WTC11 (cell line): ENCODE results near the gene KNG1. TPM values are rescaled to one million over a fixed set of nuclear protein-coding genes. Genes with fewer than 3 reads are reported as not detected.

Experiments used
- ATAC-seq: fragments of 200-7000 bp; cut with Tn5 transposase; 2 replicates; pipeline ENCODE4 v1.10.0; 2021; ENCODE audit warnings: mild to moderate bottlenecking, moderate library complexity
- CTCF ChIA-PET: fragments of 300-600 bp; sonication (Branson Sonifier 250); formaldehyde crosslinking; loops from one replicate; lab custom pipeline; 2021; ENCODE audit warnings: antibody characterized with exemption; lab: Charles Lee
- POLR2A ChIA-PET: fragments of 350-600 bp; sonication (Branson Sonifier 250); formaldehyde crosslinking; loops from one replicate; lab custom pipeline; 2021; ENCODE audit warnings: antibody characterized with exemption; lab: Charles Lee
- DNase-seq: peaks from one replicate; pipeline ENCODE4 v3.0.0; 2021; ENCODE audit warnings: low spot score
- H3K27ac Mint-ChIP-seq: 2 replicates; pipeline ENCODE4 v1.8.0; 2021; ENCODE audit warnings: mixed read lengths
- H3K27me3 Mint-ChIP-seq: 2 replicates; pipeline ENCODE4 v1.8.0; 2021; ENCODE audit warnings: low read depth, mild to moderate bottlenecking, moderate library complexity, mixed read lengths
- H3K36me3 Mint-ChIP-seq: 2 replicates; pipeline ENCODE4 v1.8.0; 2021; ENCODE audit warnings: mixed read lengths
- H3K4me1 Mint-ChIP-seq: 2 replicates; pipeline ENCODE4 v1.8.0; 2022; ENCODE audit warnings: mixed read lengths
- H3K4me3 Mint-ChIP-seq: 2 replicates; pipeline ENCODE4 v1.8.0; 2021; ENCODE audit warnings: mild to moderate bottlenecking, moderate library complexity, mixed read lengths
- H3K9me3 Mint-ChIP-seq: 2 replicates; pipeline ENCODE4 v1.8.0; 2021; ENCODE audit warnings: mixed read lengths
- KAT7 ChIP-seq: sonication (generic); formaldehyde crosslinking; IDR thresholded peaks from 2 replicates; pipeline ENCODE4 v1.8.1; 2023; ENCODE audit warnings: missing genetic modification reagents, mild to moderate bottlenecking, borderline replicate concordance
- RORB ChIP-seq: fragments of 250-450 bp; sonication (Bioruptor Pico); IDR thresholded peaks from 2 replicates; pipeline ENCODE4 v1.9.0; 2021; ENCODE audit warnings: mild to moderate bottlenecking
- ZNF671 ChIP-seq: fragments of 250-450 bp; sonication (Bioruptor Pico); IDR thresholded peaks from 2 replicates; pipeline ENCODE4 v1.8.0; 2021; ENCODE audit warnings: mild to moderate bottlenecking
- total RNA-seq: library from RNA; stranded (reverse); gene quantifications from 3 replicates; pipeline ENCODE4 v1.2.3, GENCODE V29; 2021
- TF ChIP-seq, protein P1 (sequence below): fragments of 250-450 bp; sonication (Bioruptor Pico); IDR thresholded peaks from 2 replicates; pipeline ENCODE4 v1.8.0; 2021; ENCODE audit warnings: mild to moderate bottlenecking
- TF ChIP-seq, protein P2 (sequence below): sonication (generic); formaldehyde crosslinking; IDR thresholded peaks from 2 replicates; pipeline ENCODE4 v1.8.1; 2022; ENCODE audit warnings: mild to moderate bottlenecking, missing genetic modification reagents, moderate library complexity, borderline replicate concordance
- TF ChIP-seq, protein P3 (sequence below): sonication (generic); formaldehyde crosslinking; IDR thresholded peaks from 2 replicates; pipeline ENCODE4 v1.8.0; 2022; ENCODE audit warnings: missing genetic modification reagents
- TF ChIP-seq, protein P4 (sequence below): fragments of 250-450 bp; sonication (Bioruptor Pico); conservative IDR thresholded peaks from 2 replicates; pipeline ENCODE4 v1.9.0; 2021; ENCODE audit warnings: mild to moderate bottlenecking
- TF ChIP-seq, protein P5 (sequence below): sonication (generic); formaldehyde crosslinking; IDR thresholded peaks from 2 replicates; pipeline ENCODE4 v1.8.1; 2023; ENCODE audit warnings: mild to moderate bottlenecking, missing genetic modification reagents, moderate library complexity

The KNG1 gene
- total RNA-seq, 1 experiment from 2014 or later: 0.13 TPM

DNA sequence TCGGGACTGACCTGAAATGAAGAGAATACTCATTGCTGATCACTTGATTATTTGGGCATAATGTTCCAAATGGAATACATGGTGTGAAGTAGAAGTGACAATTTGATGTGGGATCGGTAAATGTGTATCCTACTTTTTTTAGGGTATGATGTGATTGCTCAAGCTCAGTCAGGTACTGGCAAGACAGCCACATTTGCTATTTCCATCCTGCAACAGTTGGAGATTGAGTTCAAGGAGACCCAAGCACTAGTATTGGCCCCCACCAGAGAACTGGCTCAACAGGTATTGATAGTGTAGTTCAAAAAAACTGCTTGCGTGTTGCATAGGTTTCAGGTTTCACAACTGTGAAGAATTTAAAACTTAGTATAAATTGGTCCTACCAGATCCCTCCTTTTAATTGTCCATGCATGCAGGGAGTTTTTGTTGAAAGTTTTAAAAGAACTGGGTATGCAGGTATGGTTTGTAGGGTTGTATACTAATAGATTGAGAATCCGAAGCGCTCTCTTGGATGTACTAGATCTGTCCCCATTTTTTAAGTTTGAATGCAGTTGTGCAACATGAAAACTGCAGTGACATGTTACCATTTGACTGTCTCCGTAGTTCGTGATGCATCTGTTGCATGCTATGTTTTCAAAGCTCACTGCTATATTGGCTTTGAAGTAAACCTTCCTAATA lies 67.8 kb downstream of the KNG1 start:
- no peak for DNase-seq
- CTCF ChIA-PET: interaction anchor here (1.1 kb wide), 1 partner anchor 168 kb away, joined by 3 read pairs; no protein-coding TSS in a partner anchor
- ATAC-seq: no peak
- peak overlapping the region; percentile 100 for H3K4me3 Mint-ChIP-seq
- H3K9me3 Mint-ChIP-seq: no peaks in the 10 kb centered on the region
- peaks cover 62% of the 10 kb centered on the region for H3K36me3 Mint-ChIP-seq
- H3K4me1 Mint-ChIP-seq: peaks cover 40% of the 10 kb centered on the region
- peak overlapping the region; percentile 100 for H3K27ac Mint-ChIP-seq
- POLR2A ChIA-PET: interaction anchor here (2.3 to 2.9 kb wide), 3 partner anchors 13 to 215 kb away, joined by 14 to 22 read pairs (median 16); partner anchors contain the start of gene DNAJB11
- TF ChIP-seq ZNF671 (CRISPR knock-in tag) (peak; percentile 16; the same call in 1 of the 2 replicates), RORB (no peak)
- TF ChIP-seq, protein P1, sequence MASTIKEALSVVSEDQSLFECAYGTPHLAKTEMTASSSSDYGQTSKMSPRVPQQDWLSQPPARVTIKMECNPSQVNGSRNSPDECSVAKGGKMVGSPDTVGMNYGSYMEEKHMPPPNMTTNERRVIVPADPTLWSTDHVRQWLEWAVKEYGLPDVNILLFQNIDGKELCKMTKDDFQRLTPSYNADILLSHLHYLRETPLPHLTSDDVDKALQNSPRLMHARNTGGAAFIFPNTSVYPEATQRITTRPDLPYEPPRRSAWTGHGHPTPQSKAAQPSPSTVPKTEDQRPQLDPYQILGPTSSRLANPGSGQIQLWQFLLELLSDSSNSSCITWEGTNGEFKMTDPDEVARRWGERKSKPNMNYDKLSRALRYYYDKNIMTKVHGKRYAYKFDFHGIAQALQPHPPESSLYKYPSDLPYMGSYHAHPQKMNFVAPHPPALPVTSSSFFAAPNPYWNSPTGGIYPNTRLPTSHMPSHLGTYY (CRISPR knock-in tag): peak; percentile 42; the same call in 1 of the 2 replicates
- TF ChIP-seq, protein P2, sequence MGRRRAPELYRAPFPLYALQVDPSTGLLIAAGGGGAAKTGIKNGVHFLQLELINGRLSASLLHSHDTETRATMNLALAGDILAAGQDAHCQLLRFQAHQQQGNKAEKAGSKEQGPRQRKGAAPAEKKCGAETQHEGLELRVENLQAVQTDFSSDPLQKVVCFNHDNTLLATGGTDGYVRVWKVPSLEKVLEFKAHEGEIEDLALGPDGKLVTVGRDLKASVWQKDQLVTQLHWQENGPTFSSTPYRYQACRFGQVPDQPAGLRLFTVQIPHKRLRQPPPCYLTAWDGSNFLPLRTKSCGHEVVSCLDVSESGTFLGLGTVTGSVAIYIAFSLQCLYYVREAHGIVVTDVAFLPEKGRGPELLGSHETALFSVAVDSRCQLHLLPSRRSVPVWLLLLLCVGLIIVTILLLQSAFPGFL (CRISPR knock-in tag): no peak
- TF ChIP-seq, protein P3, sequence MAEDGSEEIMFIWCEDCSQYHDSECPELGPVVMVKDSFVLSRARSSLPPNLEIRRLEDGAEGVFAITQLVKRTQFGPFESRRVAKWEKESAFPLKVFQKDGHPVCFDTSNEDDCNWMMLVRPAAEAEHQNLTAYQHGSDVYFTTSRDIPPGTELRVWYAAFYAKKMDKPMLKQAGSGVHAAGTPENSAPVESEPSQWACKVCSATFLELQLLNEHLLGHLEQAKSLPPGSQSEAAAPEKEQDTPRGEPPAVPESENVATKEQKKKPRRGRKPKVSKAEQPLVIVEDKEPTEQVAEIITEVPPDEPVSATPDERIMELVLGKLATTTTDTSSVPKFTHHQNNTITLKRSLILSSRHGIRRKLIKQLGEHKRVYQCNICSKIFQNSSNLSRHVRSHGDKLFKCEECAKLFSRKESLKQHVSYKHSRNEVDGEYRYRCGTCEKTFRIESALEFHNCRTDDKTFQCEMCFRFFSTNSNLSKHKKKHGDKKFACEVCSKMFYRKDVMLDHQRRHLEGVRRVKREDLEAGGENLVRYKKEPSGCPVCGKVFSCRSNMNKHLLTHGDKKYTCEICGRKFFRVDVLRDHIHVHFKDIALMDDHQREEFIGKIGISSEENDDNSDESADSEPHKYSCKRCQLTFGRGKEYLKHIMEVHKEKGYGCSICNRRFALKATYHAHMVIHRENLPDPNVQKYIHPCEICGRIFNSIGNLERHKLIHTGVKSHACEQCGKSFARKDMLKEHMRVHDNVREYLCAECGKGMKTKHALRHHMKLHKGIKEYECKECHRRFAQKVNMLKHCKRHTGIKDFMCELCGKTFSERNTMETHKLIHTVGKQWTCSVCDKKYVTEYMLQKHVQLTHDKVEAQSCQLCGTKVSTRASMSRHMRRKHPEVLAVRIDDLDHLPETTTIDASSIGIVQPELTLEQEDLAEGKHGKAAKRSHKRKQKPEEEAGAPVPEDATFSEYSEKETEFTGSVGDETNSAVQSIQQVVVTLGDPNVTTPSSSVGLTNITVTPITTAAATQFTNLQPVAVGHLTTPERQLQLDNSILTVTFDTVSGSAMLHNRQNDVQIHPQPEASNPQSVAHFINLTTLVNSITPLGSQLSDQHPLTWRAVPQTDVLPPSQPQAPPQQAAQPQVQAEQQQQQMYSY (CRISPR knock-in tag): no peak
- TF ChIP-seq, protein P4, sequence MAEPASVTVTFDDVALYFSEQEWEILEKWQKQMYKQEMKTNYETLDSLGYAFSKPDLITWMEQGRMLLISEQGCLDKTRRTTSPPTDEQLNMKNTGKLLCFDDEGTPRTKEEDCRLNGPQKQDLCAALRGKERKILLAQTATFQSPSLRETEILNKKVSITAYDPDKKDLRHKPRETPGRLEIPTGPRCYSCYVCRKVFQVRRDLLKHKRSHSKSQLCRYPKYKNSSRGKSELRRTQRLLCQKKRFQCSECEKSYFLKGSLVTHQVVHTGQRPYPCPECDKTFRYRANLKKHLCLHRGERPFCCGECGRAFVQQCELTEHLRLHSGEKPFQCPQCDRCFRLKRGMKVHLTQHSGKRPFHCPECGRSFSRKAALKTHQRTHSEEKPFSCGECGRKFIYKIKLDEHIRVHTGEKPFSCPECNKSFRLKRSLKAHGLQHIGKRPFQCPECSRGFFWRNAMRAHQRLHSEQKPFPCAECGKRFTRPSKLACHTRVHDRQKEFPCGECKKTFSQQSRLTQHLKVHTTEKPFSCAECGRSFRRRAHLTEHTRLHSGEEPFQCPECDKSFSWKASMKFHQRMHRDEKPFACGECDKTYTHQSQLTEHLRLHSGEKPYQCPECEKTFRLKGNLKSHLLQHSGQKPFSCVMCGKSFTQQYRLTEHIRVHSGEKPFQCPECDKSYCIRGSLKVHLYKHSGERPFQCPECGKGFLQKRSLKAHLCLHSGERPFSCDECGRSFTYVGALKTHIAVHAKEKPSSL (CRISPR knock-in tag): peak; percentile 68; the same call in 1 of the 2 replicates
- TF ChIP-seq, protein P5, sequence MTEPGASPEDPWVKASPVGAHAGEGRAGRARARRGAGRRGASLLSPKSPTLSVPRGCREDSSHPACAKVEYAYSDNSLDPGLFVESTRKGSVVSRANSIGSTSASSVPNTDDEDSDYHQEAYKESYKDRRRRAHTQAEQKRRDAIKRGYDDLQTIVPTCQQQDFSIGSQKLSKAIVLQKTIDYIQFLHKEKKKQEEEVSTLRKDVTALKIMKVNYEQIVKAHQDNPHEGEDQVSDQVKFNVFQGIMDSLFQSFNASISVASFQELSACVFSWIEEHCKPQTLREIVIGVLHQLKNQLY (CRISPR knock-in tag): no peak
- no peaks in the 10 kb centered on the region for H3K27me3 Mint-ChIP-seq

DNA sequence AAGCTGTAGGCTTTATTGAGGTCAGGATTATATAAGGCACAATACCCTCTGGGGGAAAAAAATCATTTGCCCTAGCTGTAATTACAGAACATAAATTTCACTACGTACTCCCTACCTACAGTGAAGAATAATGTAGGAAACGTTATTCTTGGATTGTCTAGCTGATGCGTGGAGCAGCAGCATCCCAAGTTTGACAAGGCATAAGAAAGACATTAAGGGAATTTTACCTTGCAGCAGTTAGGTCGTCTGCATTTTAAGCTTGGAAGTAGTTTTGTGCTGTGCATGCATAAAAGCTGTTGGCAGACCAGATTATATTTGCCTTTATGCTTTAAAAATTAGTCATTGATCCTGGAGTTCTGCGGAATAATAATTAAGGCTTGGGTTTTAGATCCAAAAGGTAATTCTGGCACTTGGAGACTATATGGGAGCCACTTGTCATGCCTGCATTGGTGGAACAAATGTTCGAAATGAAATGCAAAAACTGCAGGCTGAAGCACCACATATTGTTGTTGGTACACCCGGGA lies 68.4 kb downstream of the KNG1 start:
- CTCF ChIA-PET: no interaction called here
- H3K4me3 Mint-ChIP-seq: peak overlapping the region; percentile 100
- no peaks in the 10 kb centered on the region for H3K9me3 Mint-ChIP-seq
- POLR2A ChIA-PET: no interaction called here
- ATAC-seq (no peak), DNase-seq (no peak)
- TF ChIP-seq KAT7: no peak
- TF ChIP-seq, protein P4 (CRISPR knock-in tag): peak; percentile 25; the same call in 1 of the 2 replicates
- peaks cover 40% of the 10 kb centered on the region for H3K4me1 Mint-ChIP-seq
- no peaks in the 10 kb centered on the region for H3K27me3 Mint-ChIP-seq
- H3K36me3 Mint-ChIP-seq: peaks cover 67% of the 10 kb centered on the region
- H3K27ac Mint-ChIP-seq: peak overlapping the region; percentile 100
